Calu3 (cell line): Measurements from ENCODE around the gene VIL1. TPM values are rescaled to one million over a fixed set of nuclear protein-coding genes. Genes with fewer than 3 reads are reported as not detected.

ENCODE experiments used
- BruUV-seq: library from RNA; stranded (reverse); fragments of 400-500 nt; replicated peaks from 2 replicates; lab custom pipeline; 2021; lab: Mats Ljungman, UMichigan
- CTCF ChIA-PET: fragments of 300-600 bp; sonication (Branson Sonifier 250); formaldehyde crosslinking; loops from one replicate; lab custom pipeline; 2022; ENCODE audit warnings: antibody characterized with exemption; lab: Charles Lee
- DNase-seq: peaks from one replicate; pipeline ENCODE4 v3.0.0; 2022
- H3K27ac Mint-ChIP-seq: one replicate; pipeline ENCODE4 v1.8.0; 2022; ENCODE audit warnings: mixed read lengths; ENCODE audit not compliant: unreplicated experiment
- H3K27me3 Mint-ChIP-seq: one replicate; pipeline ENCODE4 v1.8.0; 2022; ENCODE audit warnings: mixed read lengths; ENCODE audit not compliant: unreplicated experiment
- H3K36me3 Mint-ChIP-seq: one replicate; pipeline ENCODE4 v1.8.0; 2022; ENCODE audit warnings: mild to moderate bottlenecking, moderate library complexity, mixed read lengths; ENCODE audit not compliant: insufficient read depth, unreplicated experiment
- H3K4me1 Mint-ChIP-seq: one replicate; pipeline ENCODE4 v1.8.0; 2022; ENCODE audit warnings: mild to moderate bottlenecking, low read depth, mixed read lengths; ENCODE audit not compliant: unreplicated experiment
- H3K4me3 Mint-ChIP-seq: one replicate; pipeline ENCODE4 v1.8.0; 2022; ENCODE audit warnings: mild to moderate bottlenecking, low read depth, moderate library complexity, mixed read lengths; ENCODE audit not compliant: unreplicated experiment
- H3K9me3 Mint-ChIP-seq: one replicate; pipeline ENCODE4 v1.8.0; 2022; ENCODE audit warnings: low read depth, mixed read lengths; ENCODE audit not compliant: unreplicated experiment
- intact Hi-C: fragments of 100-400 bp; cut with micrococcal nuclease; formaldehyde crosslinking; loops from one replicate; pipeline ENCODE4 v1.10.0; 2022; ENCODE audit not compliant: unreplicated experiment
- total RNA-seq: library from RNA; stranded (reverse); gene quantifications from 2 replicates; pipeline ENCODE4 v1.2.3, GENCODE V29; 2022
- TF ChIP-seq, protein P1 (sequence below): fragments of 200-600 bp; IDR thresholded peaks from one replicate; pipeline ENCODE4 v1.8.0; 2022; ENCODE audit warnings: antibody characterized with exemption; ENCODE audit not compliant: unreplicated experiment

VIL1 gene
- total RNA-seq, 1 experiment from 2014 or later, result 9.0 TPM

DNA sequence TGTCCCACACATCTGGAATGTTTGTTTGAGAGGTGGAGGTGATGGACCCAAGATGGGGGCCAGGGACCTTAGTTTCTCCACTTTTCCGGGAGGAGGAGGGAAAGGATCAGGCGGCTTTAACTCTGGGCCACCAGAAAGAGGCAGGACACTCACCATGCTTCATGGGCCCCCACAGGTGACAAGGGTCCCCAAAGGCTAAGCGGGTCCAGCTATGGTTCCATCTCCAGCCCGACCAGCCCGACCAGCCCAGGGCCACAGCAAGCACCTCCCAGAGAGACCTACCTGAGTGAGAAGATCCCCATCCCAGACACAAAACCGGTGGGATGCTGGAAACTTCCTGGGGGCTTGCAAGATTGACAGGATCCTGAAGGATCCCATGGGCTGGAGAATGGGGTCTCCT, 36.1 kb upstream of the VIL1 start:
- Mint-ChIP-seq H3K36me3 (no peaks in the 10 kb centered on the region), H3K9me3 (no peaks in the 10 kb centered on the region), H3K27me3 (peaks cover 26% of the 10 kb centered on the region), H3K27ac (no peak overlapping the region), H3K4me1 (peaks cover 29% of the 10 kb centered on the region), H3K4me3 (no peak overlapping the region)
- TF ChIP-seq, protein P1, sequence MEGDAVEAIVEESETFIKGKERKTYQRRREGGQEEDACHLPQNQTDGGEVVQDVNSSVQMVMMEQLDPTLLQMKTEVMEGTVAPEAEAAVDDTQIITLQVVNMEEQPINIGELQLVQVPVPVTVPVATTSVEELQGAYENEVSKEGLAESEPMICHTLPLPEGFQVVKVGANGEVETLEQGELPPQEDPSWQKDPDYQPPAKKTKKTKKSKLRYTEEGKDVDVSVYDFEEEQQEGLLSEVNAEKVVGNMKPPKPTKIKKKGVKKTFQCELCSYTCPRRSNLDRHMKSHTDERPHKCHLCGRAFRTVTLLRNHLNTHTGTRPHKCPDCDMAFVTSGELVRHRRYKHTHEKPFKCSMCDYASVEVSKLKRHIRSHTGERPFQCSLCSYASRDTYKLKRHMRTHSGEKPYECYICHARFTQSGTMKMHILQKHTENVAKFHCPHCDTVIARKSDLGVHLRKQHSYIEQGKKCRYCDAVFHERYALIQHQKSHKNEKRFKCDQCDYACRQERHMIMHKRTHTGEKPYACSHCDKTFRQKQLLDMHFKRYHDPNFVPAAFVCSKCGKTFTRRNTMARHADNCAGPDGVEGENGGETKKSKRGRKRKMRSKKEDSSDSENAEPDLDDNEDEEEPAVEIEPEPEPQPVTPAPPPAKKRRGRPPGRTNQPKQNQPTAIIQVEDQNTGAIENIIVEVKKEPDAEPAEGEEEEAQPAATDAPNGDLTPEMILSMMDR, result no peak
- intact Hi-C loops, result no loop called here
- CTCF ChIA-PET, result interaction anchor here (1.2 kb wide), 2 partner anchors 11 to 110 kb away, joined by 3 read pairs; no protein-coding TSS in a partner anchor
- no TSS peak for BruUV-seq
- DNase-seq, result no peak

DNA sequence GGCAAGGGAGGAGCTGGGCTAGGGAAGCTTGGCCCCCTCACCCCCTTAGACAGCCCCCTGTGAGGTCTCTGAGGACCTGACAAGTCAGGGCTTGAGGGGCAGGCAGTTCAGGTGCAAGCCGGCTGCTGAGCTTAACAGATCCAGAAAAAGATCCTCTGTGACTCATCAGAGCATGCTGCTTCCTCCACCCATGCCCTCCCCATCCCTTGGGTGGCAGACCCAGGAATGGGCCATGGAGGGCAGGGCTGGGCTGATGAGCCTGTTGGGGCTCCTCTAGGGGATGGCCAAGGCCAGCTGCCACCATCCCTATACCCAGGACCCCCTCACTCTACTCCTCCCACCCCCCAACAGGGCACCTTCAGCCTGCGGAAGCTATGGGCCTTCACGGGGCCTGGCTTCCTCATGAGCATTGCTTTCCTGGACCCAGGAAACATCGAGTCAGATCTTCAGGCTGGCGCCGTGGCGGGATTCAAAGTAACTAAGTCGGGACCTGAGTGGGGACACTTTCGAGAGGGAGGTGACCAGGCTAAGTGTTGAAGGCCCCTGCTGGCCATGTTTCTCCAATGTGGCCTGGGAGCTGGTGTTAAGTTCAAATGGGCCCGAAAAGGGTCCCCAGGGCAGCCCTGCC, 34.9 kb upstream of the VIL1 start:
- Mint-ChIP-seq H3K9me3 (no peaks in the 10 kb centered on the region), H3K27ac (no peak overlapping the region), H3K36me3 (peaks cover 8% of the 10 kb centered on the region), H3K4me3 (no peak overlapping the region), H3K27me3 (peaks cover 26% of the 10 kb centered on the region), H3K4me1 (peaks cover 29% of the 10 kb centered on the region)
- BruUV-seq, result no TSS peak
- intact Hi-C loops, result no loop called here
- DNase-seq, result no peak
- CTCF ChIA-PET, result interaction anchor here (0.7 to 1.2 kb wide), 3 partner anchors 10 to 111 kb away, joined by 3 read pairs; no protein-coding TSS in a partner anchor
- TF ChIP-seq, protein P1, result no peak

DNA sequence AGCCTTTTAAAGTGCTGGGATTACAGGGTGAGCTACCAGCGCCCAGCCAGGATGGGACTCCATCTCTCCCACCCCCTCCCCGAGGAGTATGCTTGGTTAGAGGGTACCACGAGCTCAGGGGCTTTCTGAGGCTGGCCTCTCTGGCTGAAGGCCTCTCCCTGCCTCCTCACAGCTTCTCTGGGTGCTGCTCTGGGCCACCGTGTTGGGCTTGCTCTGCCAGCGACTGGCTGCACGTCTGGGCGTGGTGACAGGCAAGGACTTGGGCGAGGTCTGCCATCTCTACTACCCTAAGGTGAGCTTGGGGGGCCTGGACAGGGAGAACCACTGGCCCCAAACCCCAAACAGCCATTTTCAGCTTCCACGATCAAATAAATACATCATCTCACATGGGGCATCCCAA, 33.9 kb upstream of the VIL1 start:
- CTCF ChIA-PET, result interaction anchor here (0.5 kb wide), 1 partner anchor 1756 kb away, joined by 4 read pairs; no protein-coding TSS in a partner anchor
- BruUV-seq, result no TSS peak
- Mint-ChIP-seq H3K27ac (no peak overlapping the region), H3K4me1 (peaks cover 25% of the 10 kb centered on the region), H3K4me3 (no peak overlapping the region), H3K9me3 (no peaks in the 10 kb centered on the region), H3K27me3 (peaks cover 26% of the 10 kb centered on the region), H3K36me3 (peaks cover 11% of the 10 kb centered on the region)
- intact Hi-C loops, result no loop called here
- DNase-seq, result no peak
- TF ChIP-seq, protein P1, result no peak

DNA sequence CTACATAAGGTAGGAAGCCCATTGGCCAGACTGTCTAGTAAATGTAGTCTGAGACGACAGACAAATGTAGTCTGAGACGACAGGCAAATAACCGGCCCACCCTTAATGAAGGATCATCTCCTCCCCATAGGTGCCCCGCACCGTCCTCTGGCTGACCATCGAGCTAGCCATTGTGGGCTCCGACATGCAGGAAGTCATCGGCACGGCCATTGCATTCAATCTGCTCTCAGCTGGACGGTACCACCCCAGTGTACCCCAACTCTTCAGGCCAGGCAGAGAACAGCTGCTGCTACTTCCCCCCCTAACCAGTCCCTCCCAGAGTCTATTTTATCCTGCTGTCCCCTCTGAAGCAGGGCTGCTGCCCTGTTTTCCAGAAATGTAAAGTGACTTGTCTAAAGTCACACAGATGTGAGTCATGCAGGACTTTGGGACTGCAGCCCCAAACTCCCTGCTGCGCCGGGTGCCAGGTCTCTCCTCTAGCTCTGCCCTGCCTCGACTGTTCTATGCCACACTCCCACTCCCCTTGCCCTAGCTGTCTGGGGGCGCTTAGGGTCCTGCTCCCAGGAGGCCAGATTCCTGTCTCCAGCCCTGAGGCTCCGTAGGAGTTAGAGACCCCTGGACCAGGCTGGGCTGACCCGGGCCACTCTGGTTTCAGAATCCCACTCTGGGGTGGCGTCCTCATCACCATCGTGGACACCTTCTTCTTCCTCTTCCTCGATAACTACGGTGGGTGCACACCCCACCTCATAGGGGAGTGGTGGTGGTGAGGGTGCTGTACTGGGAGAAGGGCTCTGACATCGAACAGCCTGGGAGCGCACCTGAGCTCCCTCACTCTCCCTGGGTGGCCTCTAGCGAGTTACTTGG, 32.2 kb upstream of the VIL1 start:
- Mint-ChIP-seq H3K27ac (peak overlapping the region; percentile 10), H3K4me3 (peak overlapping the region; percentile 33), H3K27me3 (peaks cover 20% of the 10 kb centered on the region), H3K9me3 (no peaks in the 10 kb centered on the region), H3K36me3 (peaks cover 11% of the 10 kb centered on the region), H3K4me1 (peaks cover 17% of the 10 kb centered on the region)
- BruUV-seq, result no TSS peak
- TF ChIP-seq, protein P1, result no peak
- intact Hi-C loops, result no loop called here
- CTCF ChIA-PET, result interaction anchor here (0.5 to 1.6 kb wide), 8 partner anchors 9 to 496 kb away, joined by 3 to 6 read pairs (median 4); partner anchors contain the start of gene CATIP
- no peak for DNase-seq
